H1 (cell line): ENCODE data around the gene WSCD1.

ENCODE experiments used
- POLR2AphosphoS5 ChIP-seq: IDR thresholded peaks from 2 replicates; pipeline ENCODE4 v1.6.1; 2011; ENCODE audit warnings: low read depth, low read length
- SP1 ChIP-seq: IDR thresholded peaks from 2 replicates; pipeline ENCODE4 v1.6.1; 2011; ENCODE audit warnings: low read depth, low read length

DNA sequence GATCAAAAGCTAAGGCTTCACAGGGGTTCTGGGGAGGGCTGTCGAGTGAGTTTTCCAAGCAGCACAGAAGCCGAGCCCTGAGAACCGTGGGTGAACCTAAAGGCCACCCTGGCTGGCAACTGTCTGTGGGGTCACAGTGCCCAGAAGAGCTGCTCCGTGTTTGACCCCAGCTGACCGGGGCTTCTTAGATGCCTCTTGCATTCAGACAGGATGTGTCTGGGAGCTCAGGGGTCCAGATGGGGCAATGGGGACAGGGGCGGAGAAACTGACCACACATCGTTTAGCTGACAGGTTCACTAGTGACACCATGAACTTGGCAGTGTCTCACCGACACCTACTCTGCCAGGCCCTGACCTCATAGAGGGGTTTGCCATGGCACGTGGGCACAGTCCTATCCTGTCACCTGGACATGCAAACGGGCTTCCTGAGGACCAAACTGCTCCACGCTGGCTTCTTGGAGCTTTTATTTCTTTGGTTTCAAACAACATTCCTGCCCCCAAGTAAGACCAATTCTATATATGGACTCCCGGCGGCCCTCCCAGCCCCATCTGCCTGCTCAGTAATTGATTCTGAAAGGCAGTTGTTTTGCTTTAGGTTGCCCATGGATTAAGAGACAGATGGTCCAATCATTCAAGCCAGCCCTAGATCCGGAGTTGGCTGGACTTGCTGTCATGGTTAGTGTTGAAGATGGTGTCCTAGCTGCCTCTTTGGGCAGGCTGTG, 22.2 kb downstream of the WSCD1 start:
- TF ChIP-seq SP1 (no peak), POLR2AphosphoS5 (no peak)
